ENCODE results near the gene PHACTR1. TPM values are rescaled to one million over a fixed set of nuclear protein-coding genes. Genes with fewer than 3 reads are reported as not detected.
A peak's percentile ranks its signal among the peaks of the same experiment; 100 is the strongest.
"Not testable (repeated sequence)": the region's sequence is repeated elsewhere in the genome, so short reads cannot be mapped to it uniquely, and the experiment has no call there.

The PHACTR1 gene
- polyA plus RNA-seq, 1 donor = 5.8 TPM

DNA sequence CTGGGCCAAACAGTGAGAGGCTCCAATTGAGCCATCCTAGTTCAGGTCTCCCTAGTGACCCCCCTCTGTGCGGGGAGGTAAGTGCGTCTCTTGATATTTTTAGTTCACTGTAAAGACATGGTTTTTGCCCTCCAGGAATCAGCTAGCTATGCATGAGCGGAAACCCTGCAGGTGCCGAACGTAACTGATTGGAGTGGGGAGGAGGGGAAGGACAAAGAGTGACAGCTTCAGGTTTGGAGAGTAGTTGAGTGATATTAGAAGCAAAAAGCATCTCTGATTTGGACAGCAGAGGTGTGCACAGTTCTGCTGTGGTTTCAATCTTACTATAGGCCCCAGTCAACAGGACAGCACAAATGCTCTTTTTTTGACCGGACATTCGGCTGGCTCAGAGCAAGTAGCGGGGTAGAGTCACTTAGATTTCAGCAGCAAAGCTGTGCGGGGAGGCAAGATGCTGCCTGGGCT lies 580.0 kb downstream of the PHACTR1 start:
- no peak for DNase-seq

DNA sequence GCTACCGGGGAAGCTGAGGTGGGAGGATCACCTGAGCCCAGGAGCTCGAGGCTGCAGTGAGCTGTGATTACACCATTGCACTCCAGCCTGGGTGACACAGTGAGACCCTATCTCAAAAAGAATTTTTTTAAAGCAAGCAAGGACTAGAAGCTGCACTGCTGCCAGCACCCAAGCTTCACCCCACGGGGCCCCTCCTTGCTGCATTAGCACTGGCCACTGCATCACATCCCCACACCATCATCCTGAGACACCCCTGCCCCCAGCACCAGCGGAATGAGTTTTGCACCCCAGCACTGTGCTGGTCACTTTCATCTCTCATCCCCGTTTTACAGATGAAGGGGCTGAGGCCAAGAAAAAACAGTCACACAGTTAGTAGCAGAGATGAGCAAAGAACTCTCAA lies 580.8 kb downstream of the PHACTR1 start:
- no peak for DNase-seq

DNA sequence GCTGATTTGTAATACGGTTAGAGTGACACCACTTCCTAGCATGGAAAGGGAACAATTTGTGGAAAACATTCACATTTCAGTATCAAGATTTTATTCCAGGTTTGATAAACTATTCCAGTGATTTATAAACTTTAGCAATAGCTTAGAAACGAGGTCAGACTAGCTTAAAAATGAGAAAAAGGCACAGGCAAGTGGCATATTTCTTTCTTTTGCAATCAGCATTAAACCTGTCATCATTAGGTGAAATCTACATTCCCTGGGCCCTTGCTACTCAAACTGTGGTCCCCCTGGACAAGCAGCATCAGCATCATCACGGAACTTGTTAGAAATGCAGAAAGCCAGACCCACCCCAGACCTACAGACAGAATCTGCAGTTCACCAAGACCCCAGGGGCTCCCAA lies 581.9 kb downstream of the PHACTR1 start:
- DNase-seq = no peak

DNA sequence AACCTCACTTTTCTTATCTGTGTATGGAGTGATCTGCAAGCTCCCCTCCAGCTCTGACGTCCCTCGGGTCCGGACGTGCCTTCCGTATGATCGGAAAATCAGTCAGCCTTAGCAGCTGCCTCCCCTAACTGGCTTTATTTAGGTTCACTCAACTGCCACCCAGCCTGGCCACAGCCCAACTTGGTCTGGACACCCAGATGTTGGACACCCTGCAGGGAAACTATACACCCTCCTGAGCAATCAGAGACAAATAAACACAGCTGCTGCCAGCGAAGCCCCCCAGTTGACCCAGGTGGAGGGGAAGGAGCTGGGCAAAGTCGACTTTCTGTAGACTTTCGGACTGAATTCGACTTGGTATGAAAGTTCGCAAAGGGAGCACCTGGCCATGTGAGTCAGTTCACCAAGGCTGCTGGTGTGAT lies 582.8 kb downstream of the PHACTR1 start:
- DNase-seq = no peak

DNA sequence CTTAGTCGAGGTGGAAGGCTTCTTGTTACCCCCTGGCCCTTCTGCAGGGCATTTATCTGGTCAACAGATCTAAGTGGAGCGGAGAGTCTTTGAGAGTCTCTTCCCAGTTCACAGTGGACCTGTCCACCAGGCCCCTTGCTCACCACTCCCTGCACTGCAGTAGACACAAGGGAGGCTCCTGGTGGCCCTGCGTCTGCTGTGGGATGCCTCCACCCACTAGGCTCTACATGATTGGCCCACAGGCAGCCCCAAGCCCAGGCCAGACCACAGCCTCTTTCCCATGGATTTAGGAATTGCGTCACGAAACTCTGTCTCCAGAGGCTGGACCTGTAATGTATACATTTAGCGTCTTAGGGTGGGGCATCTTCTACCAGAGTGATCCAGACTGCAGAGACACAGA lies 583.4 kb downstream of the PHACTR1 start:
- DNase-seq = no peak

DNA sequence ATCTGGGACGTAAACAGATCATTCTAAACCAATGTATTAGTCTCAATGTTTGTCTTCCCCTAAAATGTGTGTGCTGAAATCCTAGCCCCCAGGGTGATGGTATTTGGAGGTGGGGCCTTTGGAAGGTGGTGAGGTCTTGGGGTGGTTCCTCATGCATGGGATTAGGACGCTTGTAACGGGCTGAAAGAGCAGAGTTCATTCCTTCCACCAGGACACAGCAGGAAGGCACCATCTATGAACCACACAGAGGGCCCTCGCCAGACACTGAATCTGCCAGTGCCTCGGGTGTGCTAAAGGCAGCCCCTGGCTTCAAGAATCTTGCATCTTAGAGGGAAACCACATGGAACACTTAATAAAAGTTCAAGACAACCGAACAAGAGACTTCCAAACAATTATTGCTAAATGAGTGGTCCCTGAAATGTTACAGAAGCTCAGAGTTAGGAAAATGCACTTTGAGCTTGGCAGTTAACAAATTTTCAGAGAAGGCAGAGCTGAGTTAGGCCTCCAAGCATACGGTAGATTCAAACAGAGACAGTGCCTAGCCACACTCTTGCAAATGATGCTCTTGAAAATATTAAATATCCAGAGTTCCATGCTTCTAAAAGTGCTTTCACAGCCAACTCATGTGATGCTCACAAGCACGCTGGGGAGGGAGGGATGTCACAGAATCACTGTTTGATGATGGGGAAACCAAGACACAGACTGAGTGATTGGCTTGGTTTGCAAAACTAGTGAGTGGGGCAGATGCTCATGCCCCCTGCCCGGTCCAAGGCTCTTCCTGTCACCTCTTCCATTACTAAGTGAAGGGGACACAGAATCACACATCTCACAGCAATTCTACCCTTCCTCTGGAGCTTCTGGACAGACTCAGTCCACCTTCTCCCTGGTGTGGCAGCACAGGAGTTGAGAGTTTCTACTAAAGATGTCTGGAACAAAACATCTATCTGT lies 584.4 kb downstream of the PHACTR1 start:
- DNase-seq = no peak

DNA sequence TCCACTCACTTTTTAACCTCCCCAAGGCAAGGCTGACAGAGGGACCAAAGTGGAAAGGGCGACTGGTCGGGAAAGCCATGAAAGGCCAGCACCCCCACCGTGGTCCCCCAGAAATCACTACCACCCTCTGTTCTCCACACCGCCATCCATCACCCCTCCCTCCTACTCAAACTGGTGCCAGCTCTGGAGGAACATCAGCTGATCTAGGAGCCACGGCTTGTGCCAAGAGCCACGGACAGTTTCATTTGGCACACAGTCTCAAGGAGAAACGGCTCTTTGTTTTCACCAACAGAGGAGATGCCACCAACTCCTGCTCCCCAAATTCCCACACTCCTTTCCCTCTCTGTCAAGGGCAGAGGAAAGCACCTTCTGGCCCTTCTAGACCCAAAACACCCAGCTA lies 585.7 kb downstream of the PHACTR1 start:
- no peak for DNase-seq

DNA sequence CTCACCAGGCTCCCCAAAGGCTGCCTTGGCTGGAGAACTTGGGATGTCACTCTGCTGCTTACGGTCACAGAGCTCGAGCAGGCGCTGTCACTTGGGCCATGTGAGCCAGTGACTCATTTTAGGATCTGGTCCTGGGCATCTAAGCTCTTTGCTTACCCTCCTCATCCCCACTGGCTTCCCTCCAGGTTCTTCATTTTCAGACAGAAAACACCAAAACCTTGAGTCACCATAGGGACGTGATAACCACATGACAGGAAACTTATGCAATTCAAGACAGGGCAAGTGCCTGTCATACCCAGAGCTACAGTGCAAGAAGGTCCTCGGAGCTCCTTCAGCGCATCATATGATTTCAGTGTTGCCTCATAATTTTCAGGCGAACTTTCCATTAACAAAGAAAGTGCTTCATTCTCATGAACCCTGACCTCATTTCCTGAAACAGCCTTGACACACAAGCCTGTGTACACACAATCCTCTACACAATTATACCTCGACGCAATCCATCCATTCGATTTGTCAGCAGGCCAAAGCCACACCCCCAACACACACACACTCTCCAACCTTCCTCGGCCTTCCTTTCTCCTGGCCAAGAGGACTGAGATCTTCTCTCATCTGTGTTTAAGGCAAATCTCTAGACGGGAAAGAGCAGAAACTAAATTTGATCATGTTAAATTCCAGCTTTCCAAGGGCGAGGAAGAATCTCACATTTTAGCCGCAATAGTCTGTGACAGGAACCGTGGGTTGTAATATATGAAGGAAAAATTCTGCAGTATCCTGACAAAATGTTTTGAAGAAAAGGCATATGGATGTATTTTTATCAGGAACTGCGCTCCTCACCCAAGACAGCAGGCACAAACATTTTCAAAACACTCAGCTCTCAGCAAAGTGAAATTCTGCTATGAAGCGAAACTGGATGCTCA lies 586.4 kb downstream of the PHACTR1 start:
- peak; percentile 32 for DNase-seq

DNA sequence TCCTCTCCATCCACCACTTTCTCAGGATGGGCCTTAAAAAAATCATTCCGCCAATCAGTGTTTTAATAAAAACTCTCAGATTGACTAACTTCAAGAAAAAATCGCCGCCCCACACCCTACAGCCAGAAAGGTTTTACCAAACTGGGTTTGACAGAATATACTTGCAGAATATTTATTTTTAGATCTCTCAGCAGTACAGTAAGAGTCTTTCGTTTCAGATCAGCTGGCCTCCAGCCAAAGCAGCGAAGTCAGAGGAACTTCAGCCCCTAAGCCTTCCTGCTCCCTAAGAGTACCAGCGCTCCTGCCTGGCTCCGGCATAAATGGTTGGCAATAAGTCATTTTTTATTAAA lies 587.1 kb downstream of the PHACTR1 start:
- DNase-seq = peak; percentile 66

DNA sequence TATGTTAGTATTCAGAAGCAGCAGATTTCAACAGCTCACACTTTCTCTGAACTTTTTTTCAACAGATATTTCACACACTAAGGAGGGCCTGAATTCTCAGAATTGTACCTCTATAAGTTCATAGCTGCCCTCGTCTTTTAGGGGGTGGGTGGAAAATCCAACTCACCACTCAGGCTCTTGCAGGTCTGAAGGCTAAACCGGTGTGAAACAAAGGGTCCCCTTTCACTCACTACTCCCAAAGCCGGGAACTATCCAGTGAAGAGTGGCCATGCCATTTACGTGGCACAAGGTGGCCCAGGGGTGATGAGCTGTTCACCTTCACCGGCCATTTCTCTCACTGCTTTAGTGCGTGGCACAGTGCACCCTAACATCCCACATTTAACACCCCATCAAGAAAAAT lies 587.5 kb downstream of the PHACTR1 start:
- no peak for DNase-seq

DNA sequence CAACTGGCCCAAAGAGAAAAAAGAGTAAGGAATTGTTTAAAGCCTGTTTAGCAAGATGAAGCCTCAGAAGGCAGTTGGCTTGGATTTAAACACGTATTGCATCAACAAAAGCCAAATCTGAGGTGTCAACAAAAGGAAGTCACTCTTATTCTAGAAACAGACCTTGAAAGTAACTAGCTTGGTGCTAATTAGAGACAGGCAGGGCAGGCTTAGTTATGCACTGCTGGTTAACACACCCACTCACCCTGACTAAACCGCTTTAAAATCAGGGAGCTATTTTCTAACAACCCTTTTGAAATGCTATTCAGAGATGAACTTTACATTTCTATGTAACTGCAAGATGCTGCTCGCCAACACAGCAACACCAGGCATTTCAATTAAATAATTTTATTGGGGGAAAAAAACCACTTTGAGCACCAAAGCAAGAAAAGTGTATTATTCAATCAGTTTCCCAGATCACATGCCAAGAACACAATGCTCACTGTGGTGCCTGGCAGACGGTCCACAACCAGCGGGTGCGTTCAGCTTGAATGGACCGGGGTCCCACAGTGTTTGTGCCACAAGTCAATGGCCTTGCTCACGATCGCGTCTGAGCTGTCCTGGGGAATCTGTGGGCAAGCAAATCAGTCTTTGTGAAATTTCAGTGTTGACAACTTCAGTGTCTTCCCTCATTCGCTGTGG lies 588.2 kb downstream of the PHACTR1 start:
- no peak for DNase-seq

DNA sequence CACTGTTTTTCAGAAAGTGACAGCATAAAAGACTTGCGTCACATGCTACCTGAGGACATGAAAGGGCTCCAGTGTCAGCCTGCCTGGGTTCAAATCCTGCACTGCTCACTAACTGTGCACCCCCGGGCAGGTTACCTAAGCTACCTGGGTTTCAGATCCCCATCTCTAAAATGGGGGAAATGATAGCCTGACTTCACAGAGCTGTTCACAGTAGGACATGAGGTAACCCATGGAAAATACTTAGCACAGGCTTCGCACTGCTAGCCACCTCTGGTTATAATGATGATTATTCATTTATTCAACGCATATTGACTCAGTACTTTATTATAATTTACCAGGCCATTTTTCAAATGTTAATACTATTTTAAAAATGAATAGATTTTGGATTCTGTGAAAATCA lies 588.7 kb downstream of the PHACTR1 start:
- no peak for DNase-seq

DNA sequence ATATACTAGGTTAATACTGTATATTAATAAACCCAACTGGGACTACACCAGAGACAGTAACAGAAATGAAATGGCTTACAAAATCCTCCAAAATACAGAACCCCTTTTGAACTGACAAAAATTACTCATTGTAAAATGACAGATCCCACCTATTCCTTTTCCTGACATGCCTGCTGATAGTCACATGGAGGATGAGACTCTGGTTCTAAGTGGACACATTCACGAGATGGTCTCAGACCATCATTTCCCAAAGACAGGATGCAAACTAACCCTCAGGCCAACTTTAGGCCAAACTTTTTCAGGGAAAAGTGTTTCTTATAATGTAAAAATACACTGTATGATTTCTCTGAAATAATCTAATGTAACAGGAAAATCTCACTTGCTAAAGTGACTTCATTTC lies 589.2 kb downstream of the PHACTR1 start:
- DNase-seq = no peak

DNA sequence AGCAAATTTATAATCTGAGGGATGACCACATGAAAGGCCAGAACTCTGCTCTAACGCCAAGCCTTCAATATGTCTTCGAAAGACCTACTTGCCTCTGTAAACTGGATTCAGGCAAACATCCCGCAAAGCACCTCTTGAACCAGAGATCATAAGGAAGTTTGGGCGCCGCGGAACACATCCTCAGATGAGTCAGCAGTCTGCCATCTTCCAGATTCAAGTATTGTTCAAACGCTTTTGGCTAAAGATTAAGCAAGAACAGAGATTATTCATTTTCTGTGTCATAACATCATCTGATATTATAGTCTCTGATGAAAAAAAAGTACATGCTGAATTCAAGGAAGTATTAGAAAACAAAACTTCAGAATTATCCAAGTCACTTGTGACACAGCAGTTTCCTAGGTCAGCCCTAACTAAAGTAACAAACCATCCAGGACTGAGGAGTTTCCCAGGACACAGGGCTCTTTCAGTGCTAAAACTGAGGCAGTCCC lies 591.0 kb downstream of the PHACTR1 start:
- DNase-seq = no peak

DNA sequence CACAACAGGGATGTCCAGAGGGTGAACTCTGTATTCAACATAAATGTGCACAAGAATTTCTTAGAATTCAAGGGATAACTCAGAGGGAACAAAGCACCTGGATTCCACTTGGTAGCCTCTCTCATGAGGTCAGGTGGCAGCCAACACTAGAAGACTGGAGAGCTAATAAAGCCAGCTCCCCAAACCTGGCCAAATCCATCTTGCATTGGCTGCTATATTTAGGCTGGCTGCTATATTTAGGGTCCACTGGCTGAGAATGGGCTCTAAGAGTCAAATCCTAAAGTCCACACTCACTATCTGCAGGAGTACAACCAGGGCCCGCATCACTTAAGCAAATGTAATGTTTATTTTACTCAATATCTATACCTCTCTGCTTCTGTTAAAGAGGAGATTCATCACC lies 591.8 kb downstream of the PHACTR1 start:
- no peak for DNase-seq

DNA sequence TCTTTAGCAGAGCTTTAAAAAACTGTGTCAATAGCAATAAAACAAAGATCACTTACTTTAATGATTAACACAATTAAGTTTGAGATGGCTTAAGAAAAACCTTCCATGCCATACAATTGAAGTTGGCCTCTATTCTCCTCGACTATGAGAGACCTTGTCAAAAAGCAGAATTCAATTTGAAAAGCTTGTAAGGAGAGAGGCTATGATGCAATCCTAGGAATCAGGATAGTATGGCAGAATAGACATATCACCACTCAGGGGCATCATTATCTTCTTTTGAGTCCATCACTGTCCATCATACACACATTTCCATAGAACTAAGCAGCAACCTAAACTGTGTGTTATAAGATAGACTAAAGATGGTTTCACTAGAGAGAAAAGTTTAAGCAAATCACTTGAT lies 594.6 kb downstream of the PHACTR1 start:
- DNase-seq = no peak

DNA sequence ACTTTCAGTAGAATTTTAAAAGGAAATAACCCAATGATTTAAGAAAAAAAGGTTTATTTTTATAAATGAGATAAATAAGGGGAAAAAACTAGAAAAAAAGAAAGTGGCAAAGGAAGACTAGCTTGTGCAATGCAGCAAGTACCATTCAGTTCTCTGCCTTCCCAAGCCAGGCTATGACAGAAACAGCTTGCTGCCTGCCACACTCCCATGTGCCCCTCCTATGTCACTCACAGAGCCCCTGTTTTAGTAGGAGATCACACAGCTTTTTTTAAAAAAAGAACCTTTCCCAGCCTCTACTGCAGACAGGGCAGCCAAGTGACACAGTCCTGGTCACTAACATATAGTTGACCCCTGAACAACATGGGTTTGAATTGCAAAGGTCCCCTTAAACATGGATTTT lies 598.2 kb downstream of the PHACTR1 start:
- DNase-seq = no peak

DNA sequence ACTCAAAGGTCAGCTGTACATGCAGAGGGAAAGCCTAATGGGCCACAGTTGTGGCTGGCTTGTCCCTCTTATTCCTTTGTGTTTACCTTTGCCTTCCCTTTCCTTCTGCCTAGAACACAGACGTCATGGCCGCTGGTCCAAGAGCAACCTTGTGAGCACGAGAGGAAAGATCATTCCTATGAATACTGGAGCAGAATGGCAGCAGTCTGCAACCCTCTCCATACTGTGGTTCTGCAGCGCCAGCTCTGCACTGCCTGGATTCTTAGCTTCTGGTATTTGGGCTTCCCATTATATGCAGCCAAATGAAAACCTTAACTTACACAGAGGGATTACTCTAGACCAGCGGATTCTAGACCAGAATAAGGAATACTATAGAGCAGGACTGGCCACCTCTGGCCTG lies 599.3 kb downstream of the PHACTR1 start:
- no peak for DNase-seq

DNA sequence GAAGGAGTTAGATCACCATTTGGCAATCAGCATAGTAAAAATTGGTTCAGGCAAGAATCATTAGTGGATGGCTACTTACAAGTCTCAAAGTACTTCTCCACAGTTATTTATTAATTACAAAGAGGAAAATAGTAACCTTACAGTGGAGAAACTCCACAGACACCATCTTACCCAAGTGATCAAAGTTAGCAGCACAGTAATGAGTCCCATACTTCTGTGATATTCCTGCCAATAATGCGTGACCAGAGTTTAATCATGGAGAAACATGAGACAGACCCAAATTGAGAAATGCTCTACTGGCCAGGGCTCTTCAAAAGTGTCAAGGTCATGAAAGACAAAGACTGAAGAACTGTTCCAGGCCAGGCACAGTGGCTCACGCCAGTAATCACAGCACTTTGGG lies 602.3 kb downstream of the PHACTR1 start:
- DNase-seq = no peak

DNA sequence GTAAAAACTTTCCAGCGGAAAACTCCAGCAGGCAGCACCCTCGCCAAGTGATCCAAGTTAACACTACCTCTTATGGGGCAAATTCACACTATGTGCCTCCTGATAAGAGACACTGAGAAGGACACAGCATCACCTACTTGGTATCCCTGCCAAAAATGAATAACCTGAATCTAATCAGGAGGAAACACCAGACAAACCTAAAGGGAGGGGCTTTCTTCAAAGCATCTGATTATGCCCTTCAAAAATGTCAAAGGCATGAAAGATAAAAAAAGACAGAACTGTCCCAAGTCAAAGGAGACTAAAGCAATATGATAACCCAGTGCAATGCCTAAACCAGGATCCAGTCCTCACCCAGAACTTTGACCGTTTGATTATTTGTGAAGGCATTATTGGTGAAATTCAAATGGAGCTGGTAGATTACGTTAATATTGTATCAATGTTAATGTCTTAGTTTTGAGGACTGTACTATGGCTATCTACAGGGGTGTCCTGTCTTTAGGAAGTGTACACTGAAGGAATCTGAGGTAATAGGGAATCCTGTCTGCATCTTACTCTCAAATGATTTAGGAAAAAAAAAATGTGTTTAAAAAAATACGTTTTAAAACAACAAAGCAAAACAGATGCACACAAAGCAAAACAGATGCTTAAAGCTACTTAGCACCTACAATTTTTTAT lies 603.5 kb downstream of the PHACTR1 start:
- no peak for DNase-seq

DNA sequence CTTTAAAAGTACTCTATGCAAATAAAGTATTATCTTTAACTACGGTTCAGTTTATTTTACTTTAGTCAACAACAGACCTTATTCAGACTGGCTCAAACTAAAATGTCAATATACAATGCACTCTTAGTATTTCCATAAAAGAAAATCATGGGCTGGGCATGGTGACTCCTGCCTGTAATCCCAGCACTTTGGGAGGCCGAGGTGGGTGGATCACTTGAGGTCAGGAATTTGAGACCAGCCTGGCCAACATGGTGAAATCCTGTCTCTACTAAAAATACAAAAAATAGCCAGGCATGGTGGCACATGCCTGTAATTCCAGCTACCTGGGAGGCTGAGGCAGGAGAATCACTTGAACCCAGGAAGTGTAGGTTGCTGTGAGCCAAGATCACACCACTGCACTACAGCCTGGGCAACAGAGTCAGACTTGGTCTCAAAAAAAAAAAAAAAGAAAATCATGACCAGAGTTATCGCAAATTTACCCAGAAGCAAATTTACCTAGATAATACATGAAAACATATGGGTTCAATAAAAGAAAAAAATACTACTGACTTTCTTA lies 609.5 kb downstream of the PHACTR1 start:
- DNase-seq = not testable (repeated sequence)

DNA sequence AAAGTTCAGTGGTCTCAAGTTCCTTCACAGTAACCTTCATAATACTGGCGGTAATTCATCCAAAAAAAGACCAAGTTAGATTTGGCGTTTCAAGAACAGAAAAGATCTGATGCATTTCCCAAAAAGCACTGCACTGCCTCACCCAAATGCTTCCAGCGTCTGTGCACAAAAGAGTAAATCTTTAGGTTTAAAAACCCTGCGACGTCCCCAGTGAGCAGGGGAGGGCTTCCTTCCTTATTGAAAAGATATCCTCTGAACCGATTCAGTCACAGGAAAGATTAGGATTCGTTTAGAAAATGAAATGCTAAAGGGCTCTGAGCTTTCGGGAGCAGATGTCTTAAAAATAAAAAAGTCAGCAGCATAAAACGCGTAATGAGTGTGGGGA lies 611.1 kb downstream of the PHACTR1 start:
- DNase-seq = no peak
